Measurements from ENCODE around the gene P4HA2. TPM values are rescaled to one million over a fixed set of nuclear protein-coding genes. Genes with fewer than 3 reads are reported as not detected.
A peak's percentile ranks its signal among the peaks of the same experiment; 100 is the strongest.

The P4HA2 gene
- total RNA-seq, 1 donor from 2014 or later, result 26.9 TPM

DNA sequence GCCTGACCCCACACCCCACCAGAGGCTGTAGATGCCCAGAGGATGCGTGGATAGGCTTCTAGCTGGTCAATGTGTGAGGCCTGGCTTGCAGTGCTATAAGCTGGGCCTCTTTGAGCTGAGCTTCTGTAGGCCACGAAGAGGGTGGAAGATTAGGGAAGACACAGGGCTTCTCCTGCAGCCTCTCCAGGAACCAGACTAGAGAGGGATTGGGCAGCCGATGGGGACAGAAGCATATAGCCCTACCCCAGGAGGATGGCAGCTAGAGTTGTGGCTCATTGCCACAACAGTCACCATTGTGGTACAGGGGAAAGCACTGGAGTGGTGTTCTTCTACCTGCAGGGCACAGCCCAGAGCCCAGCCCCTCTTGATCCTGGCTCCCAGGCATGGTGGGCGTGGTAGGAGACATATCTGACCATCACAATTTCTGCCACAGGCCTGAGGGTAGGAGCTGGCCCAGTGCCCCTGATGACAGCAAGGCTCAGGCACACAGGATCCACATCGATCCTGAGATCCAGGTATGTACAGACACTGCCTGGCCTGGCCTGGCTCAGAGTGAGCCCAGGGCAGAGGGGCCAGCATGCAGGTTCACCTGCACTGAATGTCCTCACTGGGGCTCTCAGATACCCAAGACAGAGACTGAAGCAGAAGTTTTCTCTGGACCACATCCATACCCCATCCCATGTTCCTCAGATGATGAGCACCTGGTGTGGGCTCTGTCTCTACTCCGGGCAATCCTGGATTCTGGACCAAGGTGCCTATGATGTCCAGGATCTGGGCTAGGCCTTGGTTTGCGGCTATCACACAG lies 38.6 kb upstream of the P4HA2 start:
- DNase-seq (ENCODE audit: low spot score), result no peak
- ATAC-seq, result no peak
- intact Hi-C loops (cut with DNase I), result no loop called here

DNA sequence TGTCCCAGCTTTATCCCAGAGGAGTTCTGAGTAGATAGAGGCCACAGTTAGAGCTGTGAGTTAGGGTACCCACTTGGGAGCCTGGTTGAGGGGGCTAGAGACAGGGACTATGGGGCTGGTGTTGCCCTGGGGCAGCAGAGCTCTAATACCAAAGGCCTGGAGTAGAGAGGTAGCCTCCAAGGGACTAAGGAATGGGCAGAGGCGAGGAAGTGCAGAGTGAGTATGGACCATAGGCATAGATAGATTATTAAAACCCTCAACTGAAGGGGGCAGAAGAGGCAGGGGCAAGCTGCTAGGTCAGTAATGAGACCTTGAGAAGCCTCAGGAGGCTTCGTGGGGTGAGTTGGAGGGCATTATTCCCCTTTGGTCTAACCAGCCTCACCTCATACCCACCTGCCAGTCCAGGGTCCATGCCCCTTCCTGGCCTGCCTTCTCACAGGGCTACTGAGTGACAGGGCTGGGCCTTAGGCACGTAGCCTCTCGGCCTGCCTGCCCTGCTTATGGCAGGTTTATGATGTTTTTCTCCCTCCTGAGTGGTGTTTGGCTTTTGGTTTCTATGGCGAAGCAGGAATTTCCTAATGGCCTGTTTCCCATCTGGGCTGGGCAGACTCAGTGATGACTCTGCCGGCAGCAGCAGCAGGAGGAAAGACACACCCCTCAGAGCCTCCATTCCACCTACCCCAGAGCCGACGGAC lies 37.8 kb upstream of the P4HA2 start:
- no peak for DNase-seq (ENCODE audit: low spot score)
- intact Hi-C loops (cut with DNase I), result no loop called here

DNA sequence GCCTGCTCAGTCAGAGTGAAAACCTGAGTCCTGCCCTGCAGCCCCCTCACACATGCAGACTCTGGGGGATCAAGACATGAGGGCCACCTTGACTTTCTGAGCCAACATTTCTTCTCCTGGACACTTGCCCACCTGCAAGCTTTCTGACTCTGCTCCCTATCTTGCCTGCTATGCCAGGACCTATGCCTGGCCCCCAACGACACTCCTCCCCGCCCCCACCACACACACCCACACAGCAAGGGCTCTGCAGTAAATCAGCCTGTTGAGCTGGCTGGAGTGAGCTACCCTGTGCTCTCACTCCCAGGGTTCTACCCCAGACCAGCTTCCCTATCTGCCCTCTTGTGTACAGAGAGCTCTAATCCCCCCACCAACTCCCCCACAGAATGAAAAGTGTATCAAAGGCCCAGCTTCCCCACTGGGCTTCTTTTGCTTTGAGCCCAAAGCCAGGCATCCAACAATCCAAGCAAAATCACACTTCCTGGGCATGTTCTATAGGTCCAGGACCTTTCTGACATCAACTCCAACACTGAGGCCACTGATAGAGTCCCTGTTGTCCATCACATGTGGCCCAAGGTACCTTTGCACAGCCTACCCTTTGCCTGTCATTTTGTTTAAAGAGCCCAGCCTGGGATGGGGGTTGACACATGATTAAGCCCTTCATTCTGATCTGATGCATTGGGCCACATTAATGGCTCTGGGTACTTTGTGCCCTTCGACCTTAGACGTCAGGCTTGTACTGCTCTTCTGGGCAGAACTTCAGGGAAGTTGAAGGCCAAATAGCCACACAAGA lies 37.1 kb upstream of the P4HA2 start:
- no peak for ATAC-seq
- peak; percentile 44 for DNase-seq (ENCODE audit: low spot score)
- intact Hi-C loops (cut with DNase I), result no loop called here

More for the DNA sequence above, 37.8 kb upstream of the P4HA2 start:
- ATAC-seq, result peak; percentile 79

DNA sequence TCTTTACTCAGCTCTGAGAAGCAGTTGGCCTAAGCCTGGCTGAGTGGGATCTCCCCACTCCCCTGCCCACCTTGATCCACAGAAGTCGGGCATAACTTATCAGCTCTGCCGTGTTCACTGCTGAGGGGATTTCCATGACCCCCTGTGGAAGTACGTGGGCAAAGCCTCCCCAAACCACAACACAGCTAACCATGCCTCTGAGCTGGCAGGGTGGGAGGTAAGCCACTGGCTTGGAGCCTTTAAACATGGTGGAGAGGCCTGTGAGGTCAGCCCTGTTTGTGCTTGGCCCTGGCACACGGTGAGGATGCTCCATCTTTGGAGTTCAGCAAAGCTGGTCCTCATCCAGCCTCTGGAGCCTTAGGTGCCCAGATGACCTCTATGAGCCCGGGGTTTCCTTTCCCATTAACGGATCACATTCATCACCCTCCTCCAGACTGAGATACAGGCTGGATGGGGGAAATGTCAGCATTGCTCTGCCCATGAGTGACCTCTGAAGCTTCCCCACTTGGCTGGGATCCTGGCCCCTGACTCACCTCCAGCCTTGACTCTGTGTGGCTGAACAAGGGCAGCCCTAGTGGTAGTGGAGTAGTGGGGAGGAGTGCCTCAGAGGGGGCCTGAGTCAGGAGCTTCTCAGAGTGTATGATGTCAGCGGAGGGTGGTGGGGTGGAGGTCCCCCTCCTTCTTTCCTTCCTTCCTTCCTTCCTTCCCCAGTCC lies 36.1 kb upstream of the P4HA2 start:
- intact Hi-C loops (cut with DNase I), result no loop called here
- ATAC-seq, result no peak
- DNase-seq (ENCODE audit: low spot score), result peak; percentile 69

DNA sequence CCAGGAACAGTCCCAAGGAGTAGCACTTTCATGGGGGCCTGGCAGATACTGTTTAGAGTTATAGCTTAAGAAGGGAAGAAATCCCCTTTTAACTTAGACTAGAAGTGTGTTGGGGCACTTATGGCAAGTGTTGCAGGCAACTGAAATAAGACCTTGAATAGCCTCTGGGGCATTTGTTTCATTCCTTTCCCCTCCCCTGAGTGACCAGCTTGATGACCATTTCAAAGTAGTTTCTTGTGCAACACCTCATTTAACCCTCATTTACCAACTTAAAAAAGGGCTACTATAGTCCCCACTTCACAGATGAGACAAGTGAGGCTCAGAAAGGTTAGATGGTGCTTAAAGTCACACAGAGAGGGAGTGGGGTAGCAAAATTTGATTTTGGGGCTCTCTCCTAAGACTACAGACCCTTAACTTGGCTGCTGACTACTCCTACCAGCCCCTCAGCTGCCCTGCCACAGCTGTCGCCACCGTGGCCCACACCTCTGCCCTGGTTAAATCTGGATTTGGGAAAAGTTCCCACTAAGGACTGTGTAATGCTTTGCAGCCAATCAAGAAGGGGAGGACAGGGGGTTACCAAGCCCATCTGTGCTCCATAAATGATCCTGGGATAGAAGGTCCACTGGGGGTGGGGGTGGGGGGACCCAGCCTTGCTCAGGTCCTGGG lies 35.4 kb upstream of the P4HA2 start:
- ATAC-seq (no peak), DNase-seq (ENCODE audit: low spot score) (peak; percentile 30)
- intact Hi-C loops (cut with DNase I), result no loop called here

DNA sequence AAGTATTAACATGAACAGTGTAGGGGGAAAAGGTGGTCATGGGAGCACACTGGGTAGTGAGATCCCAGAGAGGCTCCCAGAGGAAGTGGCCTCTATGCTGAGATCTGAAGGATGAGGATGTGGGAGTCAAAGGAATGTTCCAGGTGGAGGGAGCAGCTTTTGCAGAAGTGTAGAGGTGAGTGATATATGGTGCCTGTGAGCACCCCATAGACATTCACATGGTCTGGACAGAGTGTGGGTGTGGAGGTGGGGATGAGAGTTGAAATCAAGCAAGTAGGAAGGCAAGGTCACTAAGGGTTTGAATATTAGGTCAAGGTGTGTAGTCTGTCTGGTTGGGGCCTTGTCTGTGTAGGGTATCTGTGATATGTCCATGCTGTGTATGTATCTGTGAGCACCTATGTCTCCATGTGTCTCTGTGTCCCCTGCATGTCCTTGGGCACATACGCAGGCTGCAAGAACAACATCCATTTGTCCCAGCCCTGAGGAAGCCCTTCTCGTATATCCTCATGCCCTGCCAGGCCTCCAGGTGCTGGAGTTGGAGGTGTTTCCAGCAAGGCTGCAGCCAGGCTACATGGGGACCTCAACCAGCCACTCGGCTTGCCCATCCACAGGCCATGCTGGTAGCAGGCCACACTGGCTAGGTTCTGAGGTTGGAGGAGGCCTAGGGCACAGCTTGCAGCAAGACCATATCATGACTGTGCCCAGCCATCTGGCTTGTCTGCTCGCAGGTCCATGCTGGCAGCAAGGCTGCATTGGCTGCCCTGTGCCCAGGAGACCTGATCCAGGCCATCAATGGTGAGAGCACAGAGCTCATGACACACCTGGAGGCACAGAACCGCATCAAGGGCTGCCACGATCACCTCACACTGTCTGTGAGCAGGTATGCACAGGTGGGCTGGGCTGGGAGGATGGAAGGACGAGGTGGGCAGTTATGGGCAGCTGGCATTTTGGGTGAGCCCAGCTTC lies 34.5 kb upstream of the P4HA2 start:
- intact Hi-C loops (cut with DNase I), result no loop called here
- DNase-seq (ENCODE audit: low spot score) (peak; percentile 50), ATAC-seq (no peak)

DNA sequence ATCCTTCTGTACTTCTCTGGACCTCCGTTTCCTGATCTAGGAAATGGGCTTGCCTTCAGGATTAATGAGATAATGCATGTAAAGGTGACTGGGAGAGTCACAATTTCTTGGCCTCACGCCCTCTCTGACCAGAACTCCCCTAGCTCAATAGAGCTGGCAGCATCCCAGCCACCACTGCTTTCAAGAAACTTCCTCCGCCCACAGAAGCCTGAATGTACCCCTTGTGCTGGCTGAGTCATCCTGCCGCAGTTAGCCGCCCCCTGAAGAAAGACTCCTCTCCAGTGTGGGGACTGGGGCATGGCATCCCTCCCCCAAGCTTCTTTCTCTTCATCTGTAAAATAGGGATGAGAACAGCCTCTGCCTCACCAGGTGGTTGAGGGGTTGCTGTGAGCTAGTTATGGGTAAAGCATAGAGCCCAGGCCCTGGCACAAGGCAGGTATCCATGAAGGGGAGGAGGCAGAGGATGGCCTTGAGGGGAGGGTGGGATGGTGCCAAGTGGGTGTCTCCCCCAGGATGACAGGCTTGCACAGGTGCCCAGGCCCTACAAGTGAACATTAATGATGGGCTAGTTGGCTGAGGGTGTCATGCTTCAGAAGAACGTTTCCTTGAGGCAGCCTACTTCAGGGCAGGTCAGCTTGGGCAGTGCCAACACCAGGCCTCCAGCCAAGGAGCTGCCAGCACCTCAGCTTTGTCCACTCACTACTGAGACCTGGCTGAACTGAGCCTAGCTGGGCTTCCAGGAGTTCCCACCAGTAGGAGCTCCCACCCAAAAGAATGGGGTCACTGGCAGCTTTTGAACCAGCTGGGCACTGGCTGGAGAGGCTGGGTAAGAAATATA lies 33.3 kb upstream of the P4HA2 start:
- peak; percentile 14 for ATAC-seq
- intact Hi-C loops (cut with DNase I), result no loop called here
- DNase-seq (ENCODE audit: low spot score), result peak; percentile 91

DNA sequence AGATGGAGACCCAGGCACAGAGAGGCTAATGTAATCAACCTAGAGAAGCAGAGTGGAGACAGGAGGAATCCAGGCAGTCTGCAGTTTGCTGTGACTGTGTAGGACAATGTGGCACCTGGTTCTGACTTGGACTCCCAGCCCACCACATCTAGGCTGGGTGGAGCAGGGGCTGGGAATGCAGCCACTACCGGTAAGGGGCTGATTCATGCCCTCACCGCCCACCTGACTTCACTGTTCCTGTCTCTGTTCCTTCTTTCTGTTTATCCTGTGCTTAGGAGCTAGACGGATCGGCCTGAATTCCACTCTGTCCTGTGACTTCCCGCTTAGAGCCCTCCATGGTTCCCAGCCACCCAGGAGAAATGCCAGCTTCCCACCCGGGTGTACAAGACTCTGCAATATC lies 32.4 kb upstream of the P4HA2 start:
- peak; percentile 60 for DNase-seq (ENCODE audit: low spot score)
- peak; percentile 4 for ATAC-seq
- intact Hi-C loops (cut with DNase I), result no loop called here

DNA sequence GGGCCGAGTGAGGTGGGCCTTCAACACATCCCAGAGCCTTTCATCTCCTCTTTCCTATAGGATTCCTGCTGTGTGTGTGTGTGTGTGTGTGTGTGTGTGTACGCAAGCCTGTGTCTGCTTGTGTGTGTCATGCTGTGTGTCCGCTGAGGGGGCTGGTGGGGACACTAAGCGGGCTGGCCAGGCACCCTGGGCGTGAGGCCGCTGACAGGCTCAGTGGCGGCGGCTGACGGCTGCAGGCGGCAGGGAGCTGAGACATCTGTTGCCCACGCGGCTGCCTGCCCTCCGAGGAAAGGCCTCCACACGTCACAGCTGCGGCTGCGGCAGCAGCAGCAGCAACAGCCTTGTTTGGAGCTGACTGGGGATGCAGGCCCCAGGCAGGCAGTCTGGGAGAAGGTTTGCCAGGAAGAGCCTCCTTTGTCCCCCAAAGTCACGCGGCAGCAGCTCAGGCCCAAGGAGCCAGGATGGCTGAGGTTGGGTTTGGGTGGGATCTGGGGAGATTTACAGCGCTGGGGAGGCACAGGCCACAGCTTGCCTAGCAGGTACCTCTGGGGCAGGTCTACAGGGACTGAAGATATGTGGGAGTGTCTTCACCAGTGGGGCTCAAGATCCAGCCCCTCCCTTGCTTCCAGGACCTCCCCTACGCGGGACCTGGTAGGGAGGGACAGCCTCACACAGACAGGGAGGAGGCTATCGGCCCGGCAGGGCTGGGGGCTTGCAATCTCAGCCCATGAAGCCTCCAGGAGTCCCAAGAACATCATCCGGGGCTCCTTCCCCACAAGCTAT lies 31.6 kb upstream of the P4HA2 start:
- intact Hi-C loops (cut with DNase I), result no loop called here
- DNase-seq (ENCODE audit: low spot score) (peak; percentile 83), ATAC-seq (peak; percentile 87)

DNA sequence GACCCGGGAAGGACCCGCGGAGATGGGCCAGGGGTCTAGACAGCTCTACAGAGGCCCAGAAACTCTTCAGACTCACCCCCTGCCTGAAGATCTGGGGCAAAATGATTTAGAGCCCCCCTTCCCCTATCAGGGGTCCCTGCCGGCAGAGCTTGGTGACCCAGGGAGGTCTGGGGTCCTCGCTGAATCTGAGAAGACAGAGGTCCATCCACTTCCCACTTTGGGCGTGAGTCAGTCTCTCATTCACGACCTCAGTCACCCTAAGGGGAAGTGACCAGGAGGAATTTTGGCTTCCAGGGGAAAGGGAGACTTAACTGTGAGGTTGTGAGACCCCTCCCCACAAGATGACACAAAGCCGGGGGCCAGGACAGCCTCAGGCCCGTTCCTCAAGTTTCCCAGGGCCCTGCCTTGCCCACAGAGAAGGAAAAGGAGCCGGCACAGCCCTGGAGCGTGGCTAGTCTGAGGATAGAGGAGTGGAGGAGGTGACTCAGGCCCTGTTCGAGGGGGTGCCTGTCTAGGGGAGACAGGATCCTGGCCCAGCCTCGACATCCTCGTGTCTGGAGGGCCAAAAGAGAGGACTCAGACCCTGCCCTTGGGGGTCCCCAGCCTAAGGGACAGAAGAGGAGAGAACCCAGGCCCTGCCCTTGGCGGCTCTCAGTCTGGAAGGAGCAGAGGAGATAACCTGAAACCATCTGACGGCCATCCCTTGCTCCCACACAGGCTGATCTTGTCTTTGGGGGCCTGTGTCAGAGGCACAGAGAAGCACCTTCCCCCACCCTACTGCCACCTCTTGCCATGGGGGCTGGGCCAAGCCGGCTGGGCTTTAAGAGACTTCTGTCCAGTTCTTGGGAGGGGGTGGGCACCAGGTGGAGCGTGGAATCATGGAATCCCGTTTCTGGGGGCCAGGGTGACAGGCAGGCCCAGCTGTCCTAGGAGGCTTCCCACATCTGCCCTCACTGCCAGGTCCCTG lies 30.7 kb upstream of the P4HA2 start:
- DNase-seq (ENCODE audit: low spot score) (peak; percentile 68), ATAC-seq (peak; percentile 55)
- intact Hi-C loops (cut with DNase I), result no loop called here

DNA sequence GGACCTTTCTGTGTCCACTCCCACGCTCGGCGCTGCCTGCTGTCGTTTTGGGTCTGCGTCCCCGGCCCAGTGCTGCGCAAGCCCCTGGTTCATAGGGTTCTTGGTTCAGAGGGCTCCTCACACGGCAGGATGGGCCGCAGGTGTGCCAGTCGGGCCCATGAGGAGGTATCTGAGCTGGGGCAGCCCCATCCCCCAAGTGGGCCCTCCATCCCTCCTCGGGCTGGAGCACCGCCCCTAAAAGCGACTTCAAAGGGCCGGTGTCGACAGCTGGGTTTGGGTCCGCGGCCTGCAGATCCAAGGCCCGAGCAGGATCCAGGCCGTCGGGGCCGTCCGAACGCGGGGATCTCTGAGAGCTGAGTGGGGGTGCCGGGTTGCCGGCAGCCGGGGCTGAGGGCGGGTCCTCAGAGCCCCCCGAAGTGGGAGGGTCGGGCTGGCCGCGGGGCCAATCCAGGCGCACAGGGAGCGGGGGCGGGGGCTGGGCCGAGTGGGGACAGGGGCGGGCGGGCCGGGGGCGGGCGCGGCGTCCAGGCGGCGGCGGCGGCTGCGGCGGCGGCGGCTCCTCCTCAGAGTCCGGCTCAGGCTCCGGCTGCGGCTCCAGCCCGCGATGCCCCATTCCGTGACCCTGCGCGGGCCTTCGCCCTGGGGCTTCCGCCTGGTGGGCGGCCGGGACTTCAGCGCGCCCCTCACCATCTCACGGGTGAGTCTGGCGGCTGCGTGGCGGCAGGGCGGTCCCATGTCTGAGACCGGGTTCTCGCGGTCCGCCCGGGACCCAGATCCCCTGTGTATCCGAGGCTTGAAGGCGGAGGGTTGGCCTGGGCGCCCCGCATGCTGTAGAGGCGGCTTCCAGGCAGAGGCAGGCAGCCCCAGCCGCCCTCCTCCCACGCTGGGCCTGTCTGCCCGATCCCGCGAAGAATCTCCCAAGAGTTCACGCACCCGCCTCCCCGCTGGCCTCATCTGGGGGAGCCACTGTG lies 29.8 kb upstream of the P4HA2 start, which contains the start of gene PDLIM4:
PDLIM4 (plus strand) TSS at position 566 of the 971 bp plus-strand sequence; CDS start at position 605, 39 bp downstream.
- ATAC-seq (peak; percentile 1), DNase-seq (ENCODE audit: low spot score) (peak; percentile 79)
- intact Hi-C loops (cut with DNase I), result no loop called here

DNA sequence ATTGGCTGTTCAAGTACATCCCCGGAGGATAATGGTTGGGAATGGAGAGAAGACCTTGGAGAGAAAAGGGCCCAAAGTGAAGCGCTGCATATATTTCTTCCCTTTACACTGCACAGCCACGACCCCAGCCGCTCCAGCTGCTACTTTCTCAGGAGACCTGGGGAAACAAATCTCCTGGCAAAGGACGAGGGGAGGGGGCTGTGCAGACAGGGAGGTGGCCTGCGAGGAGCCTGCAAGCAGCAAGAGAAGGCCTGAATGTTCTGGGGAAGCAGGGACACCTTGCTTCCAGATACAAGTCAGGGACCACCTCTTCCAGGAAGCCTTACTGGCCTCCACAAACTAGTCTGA lies 29.1 kb upstream of the P4HA2 start:
- intact Hi-C loops (cut with DNase I), result no loop called here
- DNase-seq (ENCODE audit: low spot score) (peak; percentile 58), ATAC-seq (no peak)

DNA sequence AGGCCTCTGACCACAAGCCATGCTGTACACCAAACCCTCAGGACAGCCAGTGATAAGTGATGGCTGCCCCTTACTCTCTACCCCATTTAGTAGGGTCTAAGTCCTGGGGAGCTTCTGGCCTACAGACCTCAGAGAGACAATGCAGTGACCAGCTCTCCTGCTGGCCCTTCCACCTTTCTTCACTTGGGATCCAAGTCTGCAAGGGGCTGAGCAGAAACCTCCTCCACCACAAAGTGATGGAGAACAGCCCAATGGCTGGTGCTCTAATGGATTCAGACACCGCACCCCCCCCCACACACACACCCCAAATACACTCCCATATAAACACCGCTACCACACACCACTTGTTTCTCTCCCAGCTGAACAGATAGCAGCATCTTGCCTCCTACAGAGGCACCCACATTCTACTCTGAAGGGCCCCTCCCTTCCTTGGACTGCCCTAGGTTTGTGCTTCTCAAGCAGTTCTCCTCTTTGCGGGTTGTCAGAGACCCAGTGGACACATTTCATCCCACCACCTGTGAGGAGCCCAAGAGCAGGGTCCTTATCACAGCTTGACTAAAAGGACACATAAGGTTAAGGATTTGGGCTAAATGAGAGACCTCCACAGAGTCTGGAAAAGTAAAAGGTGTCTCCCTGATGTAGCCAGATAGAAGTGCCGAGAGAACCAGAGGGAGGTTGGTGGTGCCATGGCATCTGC lies 28.6 kb upstream of the P4HA2 start:
- DNase-seq (ENCODE audit: low spot score) (peak; percentile 37), ATAC-seq (no peak)
- intact Hi-C loops (cut with DNase I), result no loop called here

Measured in sciatic nerve (tissue), 2 donors.